T47D (cell line): ENCODE data around the gene NUP188.
"Not testable (repeated sequence)": the region's sequence is repeated elsewhere in the genome, so short reads cannot be mapped to it uniquely, and the experiment has no call there.

Experiments used
- DNase-seq, 2 experiments: peaks; one replicate each; pipeline versions ENCODE4 v3.0.0 to v3.0.0-alpha.2; 2011 to 2012; ENCODE audit warnings: low read depth in 1 of 2, low spot score in 1 of 2
- JUND ChIP-seq: IDR thresholded peaks from 2 replicates; pipeline ENCODE4 v1.6.1; 2012; ENCODE audit warnings: low read depth
- in situ Hi-C: cut with HindIII; loops from 2 replicates; pipeline ENCODE4 v1.10.0; 2016; ENCODE audit warnings: low sequenced_read_pairs, low pct_unique_long_range_greater_than_20kb

Gene NUP188

GRCh38 chr9:129021091-129021490 lies 73.6 kb downstream of the NUP188 start:
- TF ChIP-seq JUND: no peak
- no peak for DNase-seq
- in situ Hi-C loops: no loop called here

- no peak for DNase-seq
- in situ Hi-C loops: no loop called here
- no peak for TF ChIP-seq JUND
Measured at GRCh38 chr9:129022037-129022436, 74.5 kb downstream of the NUP188 start.

GRCh38 chr9:129023036-129023907 lies 75.8 kb downstream of the NUP188 start:
- DNase-seq: peak in 1 of 2 experiments; percentile 52
- in situ Hi-C loops: no loop called here
- TF ChIP-seq JUND: no peak

GRCh38 chr9:129023908-129024233 lies 76.4 kb downstream of the NUP188 start:
- TF ChIP-seq JUND: no peak
- in situ Hi-C loops: no loop called here
- no peak for DNase-seq

- DNase-seq: peak; percentile 70 to 92
- in situ Hi-C loops: no loop called here
- TF ChIP-seq JUND: no peak
Measured at GRCh38 chr9:129026442-129027223, 79.1 kb downstream of the NUP188 start.

GRCh38 chr9:129027224-129027684 lies 79.8 kb downstream of the NUP188 start:
- in situ Hi-C loops: no loop called here
- TF ChIP-seq JUND: no peak
- DNase-seq: no peak

- in situ Hi-C loops: no loop called here
- no peak for TF ChIP-seq JUND
- DNase-seq: peak in 1 of 2 experiments; percentile 71
Measured at GRCh38 chr9:129027685-129028191, 80.2 kb downstream of the NUP188 start.

GRCh38 chr9:129028192-129028966 lies 80.9 kb downstream of the NUP188 start, which contains the start of gene SH3GLB2:
Gene SH3GLB2, minus strand, starts transcription at chr9:129028331. Its CDS starts 177 bp downstream, at chr9:129028154.
- DNase-seq: peak; percentile 93 to 95
- in situ Hi-C loops: no loop called here
- no peak for TF ChIP-seq JUND

- TF ChIP-seq JUND: no peak
- in situ Hi-C loops: no loop called here
- DNase-seq: no peak
Measured at GRCh38 chr9:129030191-129030590, 82.7 kb downstream of the NUP188 start.

- in situ Hi-C loops: no loop called here
Measured at GRCh38 chr9:129031514-129031913, 84.0 kb downstream of the NUP188 start.

GRCh38 chr9:129032541-129033159 lies 85.2 kb downstream of the NUP188 start:
- in situ Hi-C loops: no loop called here
- DNase-seq: no peak

More at GRCh38 chr9:129031514-129031913, 84.0 kb downstream of the NUP188 start:
- no peak for TF ChIP-seq JUND
- no peak for DNase-seq

GRCh38 chr9:129033216-129033615 lies 85.7 kb downstream of the NUP188 start:
- no peak for TF ChIP-seq JUND
- DNase-seq: no peak
- in situ Hi-C loops: no loop called here

More at GRCh38 chr9:129032541-129033159, 85.2 kb downstream of the NUP188 start:
- TF ChIP-seq JUND: no peak

GRCh38 chr9:129035838-129036237 lies 88.3 kb downstream of the NUP188 start:
- DNase-seq, in situ Hi-C loops: not testable (repeated sequence)
